Anterior cingulate cortex (tissue), 58 donors: ENCODE measurements around the gene PSAT1.
A peak's percentile ranks its signal among the peaks of the same experiment; 100 is the strongest.
"Not testable (repeated sequence)": the region's sequence is repeated elsewhere in the genome, so short reads cannot be mapped to it uniquely, and the experiment has no call there.

Experiments
- DNase-seq, 58 donors: peaks; one replicate each; lab custom pipeline; 2025; lab: John Stamatoyannopoulos, UW

The PSAT1 gene

GRCh38 chr9:78296893-78297671 is at the start of gene PSAT1:
Gene PSAT1 (plus strand): TSS chr9:78297125. CDS start chr9:78297211, 86 bp downstream.
- DNase-seq = peak; percentile 60 to 97 (median 91)

GRCh38 chr9:78248635-78249034 is 48.3 kb upstream of the PSAT1 start:
- DNase-seq = no peak

- no peak for DNase-seq
Measured at GRCh38 chr9:78249542-78249941, 47.4 kb upstream of the PSAT1 start.

DNA sequence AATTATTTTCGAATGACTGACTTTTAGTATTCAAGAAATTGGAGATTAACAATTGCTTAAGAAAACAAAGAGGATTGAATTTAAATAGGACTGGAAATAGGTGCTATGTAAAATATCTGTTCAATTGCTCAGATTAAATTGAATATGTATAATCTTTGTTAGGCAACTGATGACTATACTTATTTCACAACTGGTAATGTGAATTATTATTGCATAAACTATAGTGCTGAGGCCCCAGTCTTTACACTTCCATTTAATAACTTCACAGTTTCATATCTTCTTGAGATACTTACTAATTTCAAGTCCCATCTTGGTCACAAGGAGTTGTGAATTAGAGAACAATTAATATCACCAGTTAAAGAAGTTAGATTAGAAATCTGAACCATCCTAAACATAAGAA is 44.3 kb upstream of the PSAT1 start:
- no peak for DNase-seq

GRCh38 chr9:78253285-78253684 is 43.6 kb upstream of the PSAT1 start:
- no peak for DNase-seq

DNA sequence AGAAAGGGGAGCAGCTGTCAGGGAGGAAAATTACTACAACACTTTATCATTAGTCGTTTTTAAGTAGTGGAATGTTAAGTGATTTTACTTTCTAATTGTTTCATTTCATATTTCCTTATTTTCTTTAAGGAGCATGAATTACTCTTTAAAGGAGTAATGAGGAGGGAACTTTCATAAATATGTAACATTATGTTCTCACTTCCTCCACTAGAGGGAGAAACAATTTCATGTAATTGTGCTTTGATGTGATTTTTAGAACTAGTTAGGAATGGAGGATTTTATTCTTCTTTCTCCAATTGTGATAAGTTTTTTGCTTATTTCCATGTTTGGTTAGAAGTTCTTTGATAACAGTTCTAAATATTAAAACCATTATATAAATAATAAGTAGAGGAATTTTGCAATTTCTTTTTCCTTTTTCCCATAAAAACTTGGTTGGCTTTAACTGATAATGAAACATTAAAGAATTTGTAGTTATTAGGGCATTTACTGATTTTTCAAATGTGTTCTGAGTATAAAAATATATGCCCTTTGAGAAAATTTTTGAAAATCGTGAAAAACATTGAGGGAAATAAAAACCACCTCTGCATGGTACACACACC is 35.4 kb upstream of the PSAT1 start:
- no peak for DNase-seq

- no peak for DNase-seq
Measured at GRCh38 chr9:78262655-78263054, 34.3 kb upstream of the PSAT1 start.

DNA sequence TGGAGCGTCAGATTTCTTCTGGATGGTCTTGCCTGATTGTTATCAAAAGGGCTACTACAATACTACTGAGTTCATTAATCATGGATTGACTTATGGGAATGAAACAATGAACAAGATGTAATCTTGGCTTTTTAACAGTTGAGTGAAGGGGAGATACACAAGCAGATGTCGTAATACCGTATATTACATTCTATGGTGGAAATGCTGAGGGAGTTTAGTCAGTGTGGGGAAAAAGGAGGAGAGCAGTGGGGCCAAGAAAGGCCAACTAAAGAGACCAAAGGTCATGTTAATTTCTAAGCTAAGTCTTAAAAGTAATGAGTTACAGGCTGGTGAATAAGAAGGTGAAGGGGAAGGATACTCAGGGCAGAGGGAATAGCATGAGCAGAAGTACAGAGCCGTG is 29.0 kb upstream of the PSAT1 start:
- DNase-seq = no peak

- DNase-seq = no peak
Measured at GRCh38 chr9:78269784-78270183, 27.1 kb upstream of the PSAT1 start.

DNA sequence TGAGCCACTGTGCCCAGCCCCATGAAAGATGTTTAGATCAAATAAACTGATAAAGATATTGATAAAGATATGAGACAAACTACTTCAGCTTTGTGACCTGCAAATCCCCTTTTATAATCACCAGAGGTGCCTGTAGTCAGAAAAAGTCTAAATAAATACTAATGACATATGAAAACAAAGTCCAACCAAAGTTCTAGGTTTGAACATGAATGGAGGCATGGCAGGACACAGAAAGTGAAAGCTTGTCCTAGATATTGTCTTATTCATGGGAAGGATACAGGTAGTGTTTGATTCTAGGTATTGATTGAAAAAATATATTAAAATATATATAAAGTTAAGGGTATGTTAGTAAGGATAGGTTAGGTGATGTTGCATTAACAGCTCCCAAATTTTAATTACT is 24.6 kb upstream of the PSAT1 start:
- DNase-seq = no peak

DNA sequence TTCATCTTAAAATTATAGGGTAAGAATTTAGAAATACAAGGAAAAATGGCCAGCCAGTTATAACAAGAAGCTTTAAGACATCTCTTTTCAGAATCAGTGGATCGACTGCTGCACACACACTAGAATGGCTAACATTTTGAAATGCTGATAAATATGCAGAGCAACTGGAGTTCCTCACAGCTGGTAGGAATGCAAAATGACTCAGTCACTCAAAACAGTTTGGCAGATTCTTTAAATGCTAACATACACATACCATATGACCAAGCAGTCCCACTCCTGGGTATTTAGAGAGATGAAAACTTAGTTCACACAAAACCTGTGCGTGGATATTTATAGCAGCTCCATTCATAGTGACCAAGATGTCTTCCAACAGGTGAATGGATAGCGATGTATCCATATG is 23.2 kb upstream of the PSAT1 start:
- no peak for DNase-seq

GRCh38 chr9:78278177-78278777 is 18.6 kb upstream of the PSAT1 start:
- no peak for DNase-seq

DNA sequence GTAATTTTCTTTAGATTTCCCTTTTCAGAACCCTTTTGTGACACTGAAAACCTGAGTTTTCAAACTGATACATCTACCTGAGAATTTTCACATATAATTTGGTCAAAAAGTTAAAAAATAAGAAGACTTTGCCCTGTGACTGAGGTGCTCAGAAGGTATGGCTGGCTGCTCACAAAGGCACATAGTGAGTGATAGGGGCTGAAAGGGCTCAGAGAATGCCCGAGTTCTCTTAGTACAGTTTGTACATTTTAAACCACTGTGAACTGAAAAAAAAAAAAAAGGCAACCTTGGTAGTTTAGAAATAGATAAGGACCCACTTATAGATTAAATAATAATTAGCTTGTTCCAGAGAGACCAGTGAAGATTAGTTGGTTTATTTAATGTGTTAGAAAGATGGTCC is 18.1 kb upstream of the PSAT1 start:
- no peak for DNase-seq

GRCh38 chr9:78280982-78281668 is 15.8 kb upstream of the PSAT1 start:
- peak in 31 of 58 donors; percentile 2 to 65 (median 17) for DNase-seq

- DNase-seq = not testable (repeated sequence)
Measured at GRCh38 chr9:78284181-78284580, 12.7 kb upstream of the PSAT1 start.

- no peak for DNase-seq
Measured at GRCh38 chr9:78286125-78286524, 10.8 kb upstream of the PSAT1 start.

GRCh38 chr9:78286946-78287388 is 10.0 kb upstream of the PSAT1 start:
- no peak for DNase-seq

DNA sequence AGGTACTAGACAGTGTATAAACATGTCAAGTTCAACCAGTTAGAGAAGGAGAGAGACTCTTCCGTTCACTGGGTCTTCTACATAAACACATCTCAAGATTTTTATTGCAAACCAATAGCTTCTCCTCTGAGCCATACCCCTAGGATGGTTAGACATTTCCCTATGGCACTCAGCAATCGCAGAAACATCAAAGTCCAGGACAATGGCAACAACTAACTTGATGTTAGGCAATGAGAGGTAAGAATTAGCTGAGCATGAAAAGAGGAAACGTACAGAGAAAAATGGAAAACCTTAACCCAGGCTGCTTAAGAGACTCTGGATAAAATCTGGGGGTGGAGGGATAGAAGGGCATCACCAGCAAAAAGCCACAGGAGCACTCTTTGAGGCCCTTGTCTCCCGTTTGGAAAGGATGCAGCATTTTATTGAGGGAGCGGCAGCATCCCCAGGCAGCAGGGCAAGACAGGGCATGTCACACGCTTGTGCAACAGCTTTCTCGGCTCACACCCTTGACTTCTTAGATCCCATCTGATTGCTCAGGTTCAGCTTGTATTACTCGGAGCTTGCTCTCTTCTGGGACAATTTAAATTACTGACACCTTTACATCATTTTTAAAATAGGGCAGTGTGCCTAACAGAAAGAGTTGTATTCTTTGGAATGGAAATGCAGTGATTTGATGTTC is 8.6 kb upstream of the PSAT1 start:
- no peak for DNase-seq

DNA sequence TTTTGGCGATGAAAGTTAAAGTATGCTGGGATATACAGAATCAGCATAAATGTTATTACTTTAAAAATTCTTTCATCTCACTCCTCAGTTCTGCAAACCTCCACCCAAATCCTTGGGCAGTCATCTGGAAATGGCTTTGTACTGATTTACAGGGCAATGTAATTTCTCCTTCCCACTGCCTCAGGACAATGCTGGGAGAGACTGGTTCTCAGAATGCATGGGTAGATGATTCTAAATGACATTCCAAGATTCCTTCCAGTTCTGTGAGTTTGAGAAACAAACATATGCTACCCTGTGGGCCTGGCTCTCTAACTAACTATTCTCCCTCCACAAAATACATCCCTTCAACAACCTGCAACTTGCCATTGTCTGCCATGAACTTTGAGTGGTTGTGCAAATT is 7.5 kb upstream of the PSAT1 start:
- no peak for DNase-seq

DNA sequence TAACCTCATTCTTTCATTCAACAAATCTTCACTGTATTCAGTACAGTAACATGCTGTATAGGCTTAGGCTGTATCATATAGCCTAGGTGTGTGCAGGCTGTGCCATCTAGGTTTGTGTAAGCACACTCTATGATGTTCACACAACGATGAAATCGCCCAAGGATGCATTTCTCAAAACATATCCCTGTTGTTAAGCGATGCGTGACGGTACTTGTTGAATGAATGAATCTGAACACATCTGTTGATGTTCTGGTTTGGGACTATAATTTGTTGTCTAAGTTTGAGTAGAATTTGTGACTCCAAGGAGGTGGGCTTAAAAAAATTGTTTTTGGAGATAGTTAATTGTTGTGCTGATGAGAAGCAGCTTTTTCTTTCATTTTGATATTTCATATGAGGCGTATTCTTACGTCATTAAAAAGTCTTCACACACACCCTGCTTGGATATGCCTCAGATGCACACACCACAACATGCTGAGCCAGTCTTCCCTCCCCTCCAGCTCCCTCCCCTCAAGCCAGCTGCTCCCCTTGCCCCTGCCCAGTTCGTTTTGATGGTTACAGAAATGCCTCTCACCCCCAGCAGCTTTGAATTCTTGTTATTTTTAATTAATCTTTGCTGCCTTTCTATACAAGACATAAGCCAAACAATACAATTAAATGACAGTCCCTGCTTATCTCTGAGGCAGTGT is 5.5 kb upstream of the PSAT1 start:
- DNase-seq = no peak
